OCI-LY3 (cell line): ENCODE data around the gene HSFX3.
"Not testable (repeated sequence)": the region's sequence is repeated elsewhere in the genome, so short reads cannot be mapped to it uniquely, and the experiment has no call there.

Experiments used
- EZH2phosphoT487 ChIP-seq: fragments of 200-600 bp; shearing (Covaris generic); IDR thresholded peaks from 2 replicates; pipeline ENCODE4 v1.6.1; 2018; ENCODE audit warnings: antibody characterized with exemption, mixed run types, low read depth
- TF ChIP-seq, protein P1 (sequence below): fragments of 200-600, 300-600 bp; sonication (generic); IDR thresholded peaks from 2 replicates; pipeline ENCODE4 v1.5.1; 2014; ENCODE audit warnings: antibody characterized with exemption, low read length, low read depth

DNA sequence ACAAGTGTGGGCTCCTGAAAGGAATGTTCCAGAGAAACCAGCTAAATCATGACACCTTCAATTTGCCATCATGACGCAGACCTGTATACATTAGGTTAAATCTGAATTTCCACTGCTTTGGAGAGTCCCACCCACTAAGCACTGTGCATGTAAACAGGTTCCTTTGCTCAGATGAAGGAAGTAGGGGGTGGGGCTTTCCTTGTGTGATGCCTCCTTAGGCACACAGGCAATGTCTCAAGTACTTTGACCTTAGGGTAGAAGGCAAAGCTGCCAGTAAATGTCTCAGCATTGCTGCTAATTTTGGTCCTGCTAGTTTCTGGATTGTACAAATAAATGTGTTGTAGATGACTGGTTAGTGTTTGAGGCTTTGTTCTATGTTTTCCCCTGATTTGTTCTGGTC, 2.8 kb downstream of the HSFX3 start:
- TF ChIP-seq EZH2phosphoT487 = not testable (repeated sequence)
- TF ChIP-seq, protein P1, sequence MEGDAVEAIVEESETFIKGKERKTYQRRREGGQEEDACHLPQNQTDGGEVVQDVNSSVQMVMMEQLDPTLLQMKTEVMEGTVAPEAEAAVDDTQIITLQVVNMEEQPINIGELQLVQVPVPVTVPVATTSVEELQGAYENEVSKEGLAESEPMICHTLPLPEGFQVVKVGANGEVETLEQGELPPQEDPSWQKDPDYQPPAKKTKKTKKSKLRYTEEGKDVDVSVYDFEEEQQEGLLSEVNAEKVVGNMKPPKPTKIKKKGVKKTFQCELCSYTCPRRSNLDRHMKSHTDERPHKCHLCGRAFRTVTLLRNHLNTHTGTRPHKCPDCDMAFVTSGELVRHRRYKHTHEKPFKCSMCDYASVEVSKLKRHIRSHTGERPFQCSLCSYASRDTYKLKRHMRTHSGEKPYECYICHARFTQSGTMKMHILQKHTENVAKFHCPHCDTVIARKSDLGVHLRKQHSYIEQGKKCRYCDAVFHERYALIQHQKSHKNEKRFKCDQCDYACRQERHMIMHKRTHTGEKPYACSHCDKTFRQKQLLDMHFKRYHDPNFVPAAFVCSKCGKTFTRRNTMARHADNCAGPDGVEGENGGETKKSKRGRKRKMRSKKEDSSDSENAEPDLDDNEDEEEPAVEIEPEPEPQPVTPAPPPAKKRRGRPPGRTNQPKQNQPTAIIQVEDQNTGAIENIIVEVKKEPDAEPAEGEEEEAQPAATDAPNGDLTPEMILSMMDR = not testable (repeated sequence)
